Measurements from ENCODE around the gene ELL. TPM values are rescaled to one million over a fixed set of nuclear protein-coding genes. Genes with fewer than 3 reads are reported as not detected.
"Not testable (repeated sequence)": the region's sequence is repeated elsewhere in the genome, so short reads cannot be mapped to it uniquely, and the experiment has no call there.

The ELL gene
- total RNA-seq, 4 donors from 2014 or later = 21.8 to 30.8 (median 27.3) TPM

DNA sequence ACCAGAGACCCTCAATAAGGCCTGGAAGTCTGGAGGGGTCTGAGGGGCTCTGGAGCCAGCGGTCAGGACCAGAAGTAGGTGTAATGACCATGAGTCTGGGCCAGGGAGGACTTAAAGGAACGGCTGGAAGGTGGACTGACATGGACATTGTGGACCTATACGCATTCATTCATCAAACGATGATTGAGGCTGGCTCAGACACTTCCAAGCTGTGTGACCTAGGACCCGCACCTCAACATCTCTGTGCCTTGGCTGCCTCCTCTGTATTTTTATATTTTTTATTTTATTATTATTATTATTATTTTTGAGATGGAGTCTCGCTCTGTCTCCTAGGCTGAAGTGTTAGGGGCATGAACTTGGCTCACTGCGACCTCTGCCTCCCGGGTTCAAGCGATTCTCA, 115.1 kb downstream of the ELL start:
- no peak for DNase-seq
- intact Hi-C loops (cut with DNase I; ENCODE audit: low total_unique reads) = loop anchor here (10.0 kb wide), 1 partner anchor 152 kb away; a partner anchor contains a TSS
- Histone ChIP-seq H3K9me3 (no peaks in the 10 kb centered on the region), H3K4me1 (no peaks in the 10 kb centered on the region), H3K36me3 (no peaks in the 10 kb centered on the region), H3K27ac (no peak overlapping the region), H3K4me3 (no peak overlapping the region), H3K27me3 (no peaks in the 10 kb centered on the region)
- no peak for ATAC-seq
- no peak for TF ChIP-seq POLR2A (IDR thresholded peaks at IDR 0.05)
- TF ChIP-seq, protein P1, sequence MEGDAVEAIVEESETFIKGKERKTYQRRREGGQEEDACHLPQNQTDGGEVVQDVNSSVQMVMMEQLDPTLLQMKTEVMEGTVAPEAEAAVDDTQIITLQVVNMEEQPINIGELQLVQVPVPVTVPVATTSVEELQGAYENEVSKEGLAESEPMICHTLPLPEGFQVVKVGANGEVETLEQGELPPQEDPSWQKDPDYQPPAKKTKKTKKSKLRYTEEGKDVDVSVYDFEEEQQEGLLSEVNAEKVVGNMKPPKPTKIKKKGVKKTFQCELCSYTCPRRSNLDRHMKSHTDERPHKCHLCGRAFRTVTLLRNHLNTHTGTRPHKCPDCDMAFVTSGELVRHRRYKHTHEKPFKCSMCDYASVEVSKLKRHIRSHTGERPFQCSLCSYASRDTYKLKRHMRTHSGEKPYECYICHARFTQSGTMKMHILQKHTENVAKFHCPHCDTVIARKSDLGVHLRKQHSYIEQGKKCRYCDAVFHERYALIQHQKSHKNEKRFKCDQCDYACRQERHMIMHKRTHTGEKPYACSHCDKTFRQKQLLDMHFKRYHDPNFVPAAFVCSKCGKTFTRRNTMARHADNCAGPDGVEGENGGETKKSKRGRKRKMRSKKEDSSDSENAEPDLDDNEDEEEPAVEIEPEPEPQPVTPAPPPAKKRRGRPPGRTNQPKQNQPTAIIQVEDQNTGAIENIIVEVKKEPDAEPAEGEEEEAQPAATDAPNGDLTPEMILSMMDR (IDR thresholded peaks at IDR 0.05 in 4 of 5, conservative IDR thresholded peaks at IDR 0.05 in 1 of 5) = no peak
- in situ Hi-C loops (cut with MboI; ENCODE audit: low sequenced_read_pairs in 4 of 4) = loop anchor here in 3 of 4 donors (10.0 to 25.0 kb wide), 3 partner anchors 52 to 144 kb away; partner anchors contain the start of genes IQCN (in 2 of the 3) and PGPEP1 (in 1 of the 3)

DNA sequence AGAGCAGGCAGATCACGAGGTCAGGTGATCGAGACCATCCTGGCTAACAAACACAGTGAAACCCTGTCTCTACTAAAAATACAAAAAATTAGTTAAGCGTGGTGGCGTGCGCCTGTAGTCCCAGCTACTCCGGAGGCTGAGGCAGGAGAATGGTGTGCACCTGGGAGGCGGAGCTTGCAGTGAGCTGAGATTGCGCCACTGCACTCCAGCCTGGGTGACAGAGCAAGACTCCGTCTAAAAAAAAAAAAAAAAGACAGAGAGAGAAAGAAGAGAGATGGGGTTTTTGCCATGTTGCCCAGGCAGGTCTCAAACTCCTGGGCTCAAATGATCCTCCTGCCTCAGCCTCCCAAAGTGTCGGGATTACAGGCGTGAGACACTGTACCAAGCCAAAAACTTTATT, 116.1 kb downstream of the ELL start:
- intact Hi-C loops (cut with DNase I; ENCODE audit: low total_unique reads) (loop anchor here (10.0 kb wide), 1 partner anchor 151 kb away; a partner anchor contains a TSS), in situ Hi-C loops (cut with MboI; ENCODE audit: low sequenced_read_pairs in 4 of 4) (loop anchor here in 3 of 4 donors (10.0 to 25.0 kb wide), 3 partner anchors 51 to 143 kb away; partner anchors contain the start of genes IQCN (in 2 of the 3) and PGPEP1 (in 1 of the 3))
- H3K4me1 ChIP-seq, H3K9me3 ChIP-seq, H3K27ac ChIP-seq, H3K36me3 ChIP-seq, ATAC-seq, DNase-seq, H3K4me3 ChIP-seq, H3K27me3 ChIP-seq: not testable (repeated sequence)

DNA sequence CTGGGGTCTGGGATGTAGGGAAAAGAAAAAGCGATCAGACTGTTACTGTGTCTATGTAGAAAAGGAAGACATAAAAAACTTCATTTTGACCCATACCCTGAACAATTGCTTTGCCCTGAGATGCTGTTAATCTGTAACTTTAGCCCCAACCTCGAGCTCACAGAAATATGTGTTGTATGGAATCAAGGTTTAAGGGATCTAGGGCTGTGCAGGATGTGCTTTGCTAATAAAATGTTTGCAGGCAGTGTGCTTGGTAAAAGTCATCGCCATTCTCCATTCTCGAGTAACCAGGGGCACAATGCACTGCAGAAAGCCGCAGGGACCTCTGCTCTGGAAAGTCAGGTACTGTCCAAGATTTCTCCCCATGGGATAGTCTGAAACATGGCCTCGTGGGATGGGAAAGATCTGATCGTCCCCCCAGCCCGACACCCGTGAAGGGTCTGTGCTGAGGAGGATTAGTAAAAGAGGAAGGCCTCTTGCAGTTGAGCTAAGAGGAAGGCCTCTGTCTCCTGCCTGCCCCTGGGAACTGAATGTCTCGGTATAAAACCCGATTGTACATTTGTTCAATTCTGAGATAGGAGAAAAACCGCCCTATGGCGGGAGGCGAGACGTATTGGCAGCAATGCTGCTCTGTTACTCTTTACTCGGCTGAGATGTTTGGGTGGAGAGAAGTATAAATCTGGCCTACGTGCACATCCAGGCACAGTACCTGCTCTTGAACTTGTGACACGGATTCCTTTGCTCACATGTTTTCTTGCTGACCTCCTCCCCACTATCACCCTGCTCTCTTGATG, 119.2 kb downstream of the ELL start:
- H3K9me3 ChIP-seq, H3K4me3 ChIP-seq, H3K4me1 ChIP-seq, H3K27me3 ChIP-seq, DNase-seq, ATAC-seq, H3K36me3 ChIP-seq, H3K27ac ChIP-seq: not testable (repeated sequence)
- in situ Hi-C loops (cut with MboI; ENCODE audit: low sequenced_read_pairs in 4 of 4) (loop anchor here (5.0 to 25.0 kb wide), 4 partner anchors 48 to 140 kb away; partner anchors contain the start of genes IQCN (in 2 of the 4) and PGPEP1 (in 1 of the 4)), intact Hi-C loops (cut with DNase I; ENCODE audit: low total_unique reads) (loop anchor here (10.0 kb wide), 1 partner anchor 148 kb away; a partner anchor contains a TSS)

DNA sequence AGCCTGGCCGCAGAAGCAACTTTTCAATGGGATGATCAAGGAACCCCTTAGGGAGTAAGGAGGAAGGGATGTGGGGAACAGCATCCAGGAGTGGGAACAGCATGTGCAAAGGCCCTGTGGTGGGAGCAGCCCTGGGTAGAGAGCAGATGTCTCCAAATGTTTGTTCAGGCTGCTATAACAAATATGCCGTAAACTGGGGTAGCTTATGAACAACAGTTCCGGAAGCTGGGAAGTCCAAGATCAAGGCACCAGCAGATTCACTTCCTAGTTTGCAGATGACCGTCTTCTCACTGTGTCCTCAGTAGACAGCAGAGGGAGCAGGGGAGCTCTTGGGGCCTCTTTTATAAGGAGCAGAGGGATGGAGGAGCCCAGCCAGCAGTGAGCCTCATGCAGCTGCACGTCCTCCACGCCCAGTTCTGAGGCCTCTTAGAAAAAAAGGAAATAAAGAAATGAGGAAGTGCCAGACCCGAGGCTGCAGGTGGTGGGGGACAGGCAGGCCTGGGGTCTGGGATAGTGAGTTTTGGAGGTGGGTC, 120.2 kb downstream of the ELL start:
- intact Hi-C loops (cut with DNase I; ENCODE audit: low total_unique reads) = loop anchor here (10.0 kb wide), 1 partner anchor 147 kb away; a partner anchor contains a TSS
- H3K4me1 ChIP-seq = peaks cover 0 to 3% of the 10 kb centered on the region in 2 donors
- no peak overlapping the region for H3K27ac ChIP-seq
- no peaks in the 10 kb centered on the region for H3K9me3 ChIP-seq
- DNase-seq = peak; percentile 63 to 68
- H3K27me3 ChIP-seq = no peaks in the 10 kb centered on the region
- no peak for TF ChIP-seq POLR2A (IDR thresholded peaks at IDR 0.05)
- TF ChIP-seq, protein P1 (IDR thresholded peaks at IDR 0.05 in 4 of 5, conservative IDR thresholded peaks at IDR 0.05 in 1 of 5) = peak in 1 of 5 experiments; percentile 21
- no peak overlapping the region for H3K4me3 ChIP-seq
- in situ Hi-C loops (cut with MboI; ENCODE audit: low sequenced_read_pairs in 4 of 4) = loop anchor here (5.0 to 25.0 kb wide), 4 partner anchors 47 to 139 kb away; partner anchors contain the start of genes IQCN (in 2 of the 4) and PGPEP1 (in 1 of the 4)
- ATAC-seq = peak; percentile 55 to 76
- no peaks in the 10 kb centered on the region for H3K36me3 ChIP-seq

DNA sequence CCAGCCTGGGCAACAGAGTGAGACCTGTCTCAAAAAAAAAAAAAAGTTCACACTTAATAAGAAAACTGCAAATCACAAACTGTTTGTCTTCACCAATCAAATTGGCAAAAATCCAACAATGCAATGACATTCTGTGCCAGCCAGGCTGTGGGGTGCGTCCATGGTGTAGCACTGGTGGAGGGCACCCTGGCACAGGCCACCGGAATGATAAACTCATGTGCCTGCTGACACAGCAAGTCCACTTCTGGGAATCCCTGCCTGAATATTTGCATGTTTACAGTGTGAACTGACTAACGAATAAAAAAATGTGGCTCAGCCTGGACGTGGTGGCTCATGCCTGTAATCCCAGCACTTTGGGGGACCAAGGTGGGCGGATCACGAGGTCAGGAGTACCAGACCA, 122.9 kb downstream of the ELL start:
- no peak for TF ChIP-seq POLR2A (IDR thresholded peaks at IDR 0.05)
- TF ChIP-seq, protein P1 (IDR thresholded peaks at IDR 0.05 in 4 of 5, conservative IDR thresholded peaks at IDR 0.05 in 1 of 5) = no peak
- Histone ChIP-seq H3K4me3 (no peak overlapping the region), H3K36me3 (no peaks in the 10 kb centered on the region), H3K9me3 (no peaks in the 10 kb centered on the region), H3K27me3 (no peaks in the 10 kb centered on the region), H3K27ac (no peak overlapping the region), H3K4me1 (peaks cover 0 to 4% of the 10 kb centered on the region in 2 donors)
- no peak for ATAC-seq
- intact Hi-C loops (cut with DNase I; ENCODE audit: low total_unique reads) (no loop called here), in situ Hi-C loops (cut with MboI; ENCODE audit: low sequenced_read_pairs in 4 of 4) (no loop called here)
- no peak for DNase-seq
